GM19035 (cell line): ENCODE measurements around the gene SLIT3.
"Not testable (repeated sequence)": the region's sequence is repeated elsewhere in the genome, so short reads cannot be mapped to it uniquely, and the experiment has no call there.

Experiments
- ATAC-seq: cut with Tn5 transposase; IDR thresholded peaks from one replicate; pipeline ENCODE4 v1.9.1; 2021; ENCODE audit not compliant: unreplicated experiment

SLIT3 gene

DNA sequence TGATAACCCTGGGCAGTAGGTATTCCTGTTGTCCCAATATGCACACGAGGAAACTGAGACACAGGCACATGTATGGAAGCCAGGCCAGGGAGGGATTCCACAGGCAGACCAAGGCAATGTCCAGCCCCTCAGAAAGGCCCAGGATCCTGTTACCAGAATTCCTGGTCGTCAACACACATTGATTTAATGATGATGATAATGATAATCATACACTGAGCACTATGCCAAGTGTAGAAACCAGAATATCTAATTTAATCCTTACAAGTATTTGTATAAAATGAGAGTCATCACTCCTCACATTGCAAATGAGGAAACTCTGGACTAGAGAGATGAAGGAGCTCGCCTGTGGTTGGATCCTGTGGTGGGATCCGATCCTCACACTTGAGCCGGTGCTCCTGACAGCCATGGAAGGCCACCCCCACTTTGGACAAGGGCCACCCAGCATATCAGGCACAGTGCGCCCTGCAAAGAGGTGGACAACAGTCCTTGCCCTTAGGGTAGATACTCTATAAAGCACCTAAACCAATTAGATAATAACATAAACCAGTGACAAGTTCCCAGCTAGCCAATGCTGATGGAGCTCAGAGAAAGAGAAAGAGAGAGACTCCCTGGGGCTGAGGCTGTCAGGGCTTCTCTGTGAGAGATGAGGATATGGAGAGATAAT is 185.3 kb downstream of the SLIT3 start:
- ATAC-seq: no peak

DNA sequence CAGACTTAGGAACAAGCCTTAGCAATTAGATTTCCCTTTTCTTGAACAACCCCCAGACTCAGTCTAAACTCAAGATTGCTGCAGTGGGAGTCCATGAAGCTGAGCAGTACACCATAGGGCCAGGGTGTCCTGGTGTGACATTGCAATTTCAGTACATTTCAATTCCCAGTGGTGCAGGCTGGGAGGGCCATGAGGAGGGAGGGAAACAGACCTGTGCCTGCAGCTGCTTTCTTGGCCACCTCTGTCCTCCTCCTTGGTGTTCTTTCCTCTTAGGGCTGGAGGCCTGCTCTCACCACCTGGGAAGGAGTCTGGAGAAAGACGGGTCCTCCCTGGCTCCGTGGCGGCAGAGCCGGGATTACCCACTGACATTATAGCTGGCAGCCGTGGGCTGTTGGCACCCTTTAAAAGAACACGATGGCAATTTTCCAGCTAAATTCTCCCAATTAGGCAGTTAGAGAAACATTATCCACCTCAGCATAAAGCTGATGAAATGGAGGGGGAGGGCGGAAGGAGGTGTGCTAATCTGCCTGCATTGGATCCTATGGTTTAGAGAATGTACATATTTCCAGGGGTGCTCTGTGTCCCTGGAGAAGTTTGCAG is 186.4 kb downstream of the SLIT3 start:
- ATAC-seq: no peak

DNA sequence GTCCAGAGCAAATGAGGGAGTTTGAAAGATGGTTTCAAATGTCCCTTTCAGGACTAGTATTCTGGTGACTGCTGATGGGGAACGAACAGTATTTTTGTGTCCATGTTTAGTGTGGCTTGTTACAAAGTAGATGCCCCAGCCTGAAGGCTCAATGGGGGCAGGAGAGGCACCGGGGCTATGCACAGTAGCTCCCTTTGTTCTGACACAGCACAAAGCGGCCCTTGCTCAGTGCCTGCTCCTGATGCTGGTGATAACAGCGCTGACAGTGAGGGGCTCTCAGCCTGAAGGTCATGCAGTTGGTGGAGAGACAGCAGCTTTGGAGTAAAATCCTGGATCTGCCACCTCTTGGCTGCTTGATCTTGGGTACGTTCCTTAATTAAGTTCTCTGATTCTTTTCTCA is 188.9 kb downstream of the SLIT3 start:
- no peak for ATAC-seq

DNA sequence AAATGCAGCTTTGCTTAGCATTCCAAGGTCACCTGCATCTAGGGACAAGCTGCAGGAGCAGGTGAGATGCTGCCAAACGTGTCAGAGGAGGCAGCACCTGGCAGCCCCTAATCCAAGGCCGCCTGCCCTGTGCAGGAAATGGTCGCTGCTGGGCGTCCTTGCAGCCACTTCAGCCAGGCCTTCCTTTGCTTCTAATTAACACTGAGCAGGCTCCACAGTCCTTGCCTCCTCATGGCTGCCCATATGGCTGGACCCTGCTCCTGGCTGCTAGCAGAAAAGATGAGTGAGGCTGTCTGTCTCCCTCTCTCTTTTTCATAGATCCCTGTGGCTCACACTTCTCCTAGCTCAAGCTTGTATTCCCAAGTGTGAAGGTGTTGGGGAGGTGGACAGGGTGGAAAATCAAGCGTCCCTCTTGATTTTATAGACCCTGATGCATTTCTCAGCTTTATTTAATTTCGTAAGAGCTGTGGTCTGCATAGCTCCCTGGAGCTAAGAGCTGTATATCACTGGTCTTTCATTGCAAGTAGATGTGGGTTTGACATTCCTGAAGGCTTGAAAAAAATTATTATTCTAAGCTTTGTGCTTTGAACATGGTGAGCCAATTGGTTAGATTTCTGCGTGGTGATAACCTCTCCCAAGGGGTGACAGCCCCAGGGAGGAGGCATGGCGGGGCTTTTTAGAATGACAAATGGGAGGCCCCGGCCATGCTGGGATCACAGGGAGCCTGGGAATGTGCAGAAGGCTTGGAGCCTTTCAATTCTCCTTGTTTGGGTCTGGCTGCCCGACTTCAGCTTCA is 193.8 kb downstream of the SLIT3 start:
- ATAC-seq: no peak

DNA sequence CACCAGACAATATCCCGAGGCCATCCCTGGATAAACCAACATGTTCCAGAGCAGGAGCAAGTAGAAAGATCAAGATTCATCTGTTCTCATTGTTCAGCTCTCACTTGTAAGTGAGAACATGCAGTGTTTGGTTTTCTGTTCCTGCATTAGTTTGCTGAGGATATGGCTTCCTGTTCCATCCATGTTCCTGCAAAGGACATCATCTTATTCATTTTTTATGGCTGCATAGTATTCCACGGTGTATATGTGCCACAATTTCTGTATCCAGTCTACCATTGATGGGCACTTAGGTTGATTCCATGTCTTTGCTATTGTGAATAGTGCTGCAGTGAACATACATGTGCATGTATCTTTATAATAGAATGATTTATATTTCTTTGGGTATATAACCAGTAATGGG is 195.4 kb downstream of the SLIT3 start:
- not testable (repeated sequence) for ATAC-seq

DNA sequence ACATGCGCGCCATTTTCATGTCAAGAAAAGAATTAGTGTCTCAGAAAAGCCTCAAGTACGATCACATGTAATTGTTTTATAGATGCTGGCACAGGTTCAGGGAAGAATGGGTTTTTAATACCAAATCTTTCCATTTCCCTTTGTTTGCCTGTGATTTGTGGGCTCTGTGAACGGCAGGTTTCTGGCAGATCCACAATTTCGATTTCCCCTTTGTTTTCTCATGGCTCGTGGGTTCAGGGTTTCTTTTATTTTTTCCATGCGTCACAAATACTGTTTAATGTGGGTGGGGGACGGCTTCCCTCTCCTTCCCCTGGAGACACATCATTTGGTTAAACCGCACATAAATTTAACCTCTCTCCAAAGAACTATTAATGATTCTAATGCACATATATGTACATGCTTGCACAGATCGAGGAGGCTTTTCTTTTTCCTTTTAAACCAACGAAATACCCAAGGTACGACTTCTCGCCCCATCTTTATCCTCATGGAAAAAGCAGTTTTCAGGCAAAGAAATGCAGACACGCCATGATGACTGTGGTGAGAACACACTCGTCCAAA is 195.9 kb downstream of the SLIT3 start:
- no peak for ATAC-seq

DNA sequence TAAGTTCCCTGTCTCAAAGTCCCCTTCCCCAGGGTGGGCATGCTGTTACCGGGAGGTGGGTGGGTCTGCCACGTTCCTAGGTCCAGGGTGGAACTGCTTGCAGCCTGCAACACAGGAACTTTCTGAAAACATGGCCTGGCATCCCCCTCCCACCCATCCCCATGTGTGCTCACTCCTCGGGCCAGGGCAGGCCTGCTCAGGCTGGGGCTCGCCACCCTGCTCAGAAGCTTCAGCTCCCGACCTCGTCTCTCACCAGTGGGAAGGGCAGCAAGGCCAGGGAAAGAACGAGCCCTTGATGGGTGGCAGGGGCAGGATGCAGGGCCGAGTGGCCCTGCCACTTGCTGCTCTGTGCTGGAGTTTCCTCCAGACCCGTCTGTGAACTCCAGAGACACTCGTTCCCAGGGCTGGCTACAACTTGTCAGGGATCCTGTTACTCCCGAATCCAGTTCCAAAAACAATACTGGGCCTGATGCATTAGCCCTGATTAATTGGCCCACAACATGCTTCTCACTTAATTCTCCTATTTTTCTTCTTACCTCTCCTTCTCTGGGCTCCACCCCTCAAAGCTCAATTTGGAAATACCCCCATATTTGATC is 197.3 kb downstream of the SLIT3 start:
- ATAC-seq: no peak

DNA sequence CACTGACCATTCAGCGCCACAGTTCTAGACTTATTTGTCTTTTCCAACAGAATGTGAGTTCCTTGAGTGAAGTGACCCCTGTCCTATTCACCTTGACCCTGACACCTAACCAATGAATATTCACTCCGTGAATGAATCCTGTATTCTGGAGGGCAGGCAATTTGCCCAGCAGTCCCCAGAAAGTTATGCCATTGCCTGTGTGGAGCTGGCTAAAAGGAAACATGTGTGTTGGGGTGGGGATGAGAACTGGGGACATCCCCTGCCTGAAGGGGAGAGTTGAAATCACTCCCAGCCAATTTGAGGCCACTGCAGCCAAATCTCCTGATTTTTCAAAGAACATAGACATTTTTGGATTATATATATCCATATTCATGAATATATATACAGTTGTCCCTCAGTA is 199.0 kb downstream of the SLIT3 start:
- ATAC-seq: no peak

DNA sequence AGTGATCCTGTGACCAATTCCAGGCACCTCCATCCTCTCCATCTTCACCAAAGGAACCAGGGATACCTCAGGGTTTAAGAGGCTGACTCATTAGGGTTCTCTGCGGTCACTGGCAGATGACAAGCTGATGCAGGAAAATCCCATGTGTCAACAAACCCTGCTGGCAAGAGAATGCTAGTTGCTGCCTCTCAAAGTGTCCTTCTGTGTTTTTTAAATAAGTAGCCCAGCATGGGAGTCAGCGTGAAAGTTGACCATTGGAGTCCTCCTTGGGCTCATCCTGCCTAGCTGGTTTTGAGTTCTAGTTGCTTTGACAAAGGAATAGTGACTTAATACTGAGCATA is 200.2 kb downstream of the SLIT3 start:
- ATAC-seq: no peak

DNA sequence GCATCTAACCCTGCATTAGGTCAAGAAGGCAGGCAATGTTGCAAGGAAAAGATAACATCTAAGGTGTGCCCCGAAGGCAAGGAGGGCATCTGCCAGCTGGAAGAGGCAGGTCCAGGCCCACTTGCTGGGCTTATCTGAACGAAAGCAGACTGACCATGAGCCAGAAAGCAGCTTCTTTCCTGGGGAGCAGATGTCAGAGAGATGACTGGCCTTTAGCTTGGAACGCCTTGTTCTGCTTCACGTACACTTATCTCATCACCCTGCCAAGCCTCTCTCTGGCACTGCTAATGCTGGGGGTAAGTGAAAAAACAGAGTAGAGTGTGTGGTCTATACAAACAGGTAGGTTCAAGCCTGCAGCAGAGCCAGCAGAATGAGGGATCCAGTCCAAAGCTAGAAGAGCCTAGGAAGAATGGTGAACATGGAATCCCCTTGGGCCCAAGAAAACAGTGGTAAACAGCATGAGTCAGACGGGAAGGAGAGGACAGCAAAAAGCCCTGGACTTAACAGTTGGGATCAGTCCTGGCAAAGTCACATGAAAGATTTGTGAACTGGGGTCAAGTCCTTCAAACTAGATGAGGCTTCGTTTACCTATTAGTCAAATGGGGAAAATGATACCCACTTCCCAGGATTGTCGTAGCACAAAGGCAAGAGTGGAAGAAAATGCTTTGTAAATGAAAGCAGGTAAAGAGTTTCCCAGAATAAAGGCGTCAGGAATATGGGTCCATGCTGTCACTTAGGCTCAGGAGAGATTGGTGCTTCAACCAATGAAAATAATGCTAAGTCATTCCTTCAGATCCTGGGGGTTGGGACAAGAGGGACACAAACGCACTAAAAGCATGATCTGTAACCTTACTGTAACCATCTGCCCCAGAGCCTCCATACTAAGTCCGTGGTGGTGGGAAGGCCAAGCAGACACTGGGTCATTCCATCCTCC is 200.9 kb downstream of the SLIT3 start:
- no peak for ATAC-seq

DNA sequence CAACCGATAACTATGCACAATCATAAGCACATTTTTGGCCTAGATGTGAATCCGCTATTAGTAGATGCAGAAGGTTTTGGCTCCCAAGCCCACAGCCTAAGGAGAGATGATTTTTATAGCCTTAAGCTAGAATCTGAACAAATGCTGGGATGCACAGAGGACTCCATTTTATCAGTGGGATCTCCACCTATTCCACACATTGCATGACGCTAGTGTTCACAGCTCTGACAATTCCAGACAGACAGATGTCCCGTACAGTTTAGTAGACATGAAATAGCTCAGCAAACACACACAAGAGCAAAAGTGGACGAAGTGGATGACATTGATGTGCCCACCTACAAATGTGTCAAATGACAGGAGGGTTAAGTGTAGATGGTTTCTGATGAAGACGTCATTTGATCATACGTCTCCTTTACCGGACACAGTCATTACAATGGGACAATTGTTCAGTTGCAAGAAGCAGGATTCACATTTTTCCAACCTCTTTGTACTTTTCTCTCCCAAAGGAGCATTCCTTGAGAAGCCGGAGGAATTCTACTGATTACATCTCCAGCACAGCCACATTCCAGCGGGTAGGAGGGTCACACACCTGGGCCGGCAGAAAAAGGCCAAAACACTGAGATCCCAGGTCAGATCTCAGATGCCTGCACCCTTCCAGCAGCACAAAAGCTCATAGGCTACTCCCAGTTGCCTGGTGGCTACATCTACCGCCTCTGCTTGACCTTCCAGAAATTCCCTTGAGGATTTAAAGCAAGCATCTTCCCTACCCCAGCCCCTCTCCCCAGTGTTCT is 202.4 kb downstream of the SLIT3 start:
- ATAC-seq: no peak

DNA sequence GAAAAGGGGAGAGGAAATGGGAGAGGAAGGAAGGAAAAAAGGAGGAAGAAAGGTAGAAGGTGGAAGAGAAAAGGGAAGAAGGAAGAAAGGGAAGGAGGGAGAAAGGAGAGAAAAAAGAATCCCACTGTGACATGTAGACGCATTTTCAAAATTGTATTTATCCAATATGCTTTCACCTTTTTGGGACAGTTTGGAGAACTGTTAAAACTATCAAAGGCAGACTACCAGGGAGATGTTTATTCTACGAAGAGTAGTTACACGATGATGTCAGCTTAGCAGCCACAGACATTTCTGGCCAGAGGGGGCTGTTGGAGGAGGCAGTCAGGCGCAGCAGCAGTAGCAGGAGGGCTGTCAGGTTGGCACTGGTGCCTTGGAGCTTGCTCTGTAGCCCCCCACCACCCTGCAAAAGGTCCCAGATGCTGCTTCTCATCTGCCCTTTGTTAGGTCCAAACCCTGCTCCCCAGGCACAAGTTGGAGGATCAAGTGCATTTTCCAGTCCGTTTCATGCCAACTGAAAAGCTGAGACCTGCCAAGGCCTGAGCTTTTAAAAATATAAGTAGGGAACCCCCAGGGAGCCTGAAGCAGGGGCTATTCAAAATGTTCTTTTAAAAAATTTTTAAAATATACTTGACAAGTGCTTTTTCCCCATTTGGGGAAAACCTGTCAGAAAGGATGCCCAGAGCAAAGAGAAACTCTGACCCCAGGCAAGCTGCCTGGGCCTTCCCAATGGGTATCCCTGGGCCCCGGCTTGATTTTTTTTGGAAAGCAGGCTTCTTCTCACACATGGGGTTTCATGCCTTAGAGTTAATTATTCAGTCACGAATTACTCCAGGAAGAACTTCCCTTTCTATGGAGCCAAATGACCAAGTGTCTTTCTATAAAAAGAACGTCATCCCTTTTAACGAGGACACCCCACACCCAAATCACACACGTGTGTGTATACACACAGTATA is 203.3 kb downstream of the SLIT3 start:
- ATAC-seq: no peak

DNA sequence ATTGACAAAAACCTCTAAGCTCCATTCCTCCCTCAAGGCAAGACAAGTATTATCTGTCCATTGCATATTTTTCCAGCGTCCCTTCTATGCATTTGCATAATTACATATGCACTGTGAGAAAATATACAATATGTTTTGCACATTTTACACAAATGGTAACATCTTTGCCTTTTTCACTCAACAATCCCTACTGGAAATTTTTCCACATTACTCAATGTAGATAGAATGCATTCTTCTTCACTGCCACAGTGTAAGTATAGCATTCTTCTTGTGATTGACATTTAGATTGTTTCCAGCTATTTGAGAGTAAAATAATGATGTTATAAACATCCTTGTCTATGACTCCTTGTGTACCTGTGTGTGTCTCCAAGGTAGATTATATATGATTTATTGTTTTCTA is 205.0 kb downstream of the SLIT3 start:
- no peak for ATAC-seq

DNA sequence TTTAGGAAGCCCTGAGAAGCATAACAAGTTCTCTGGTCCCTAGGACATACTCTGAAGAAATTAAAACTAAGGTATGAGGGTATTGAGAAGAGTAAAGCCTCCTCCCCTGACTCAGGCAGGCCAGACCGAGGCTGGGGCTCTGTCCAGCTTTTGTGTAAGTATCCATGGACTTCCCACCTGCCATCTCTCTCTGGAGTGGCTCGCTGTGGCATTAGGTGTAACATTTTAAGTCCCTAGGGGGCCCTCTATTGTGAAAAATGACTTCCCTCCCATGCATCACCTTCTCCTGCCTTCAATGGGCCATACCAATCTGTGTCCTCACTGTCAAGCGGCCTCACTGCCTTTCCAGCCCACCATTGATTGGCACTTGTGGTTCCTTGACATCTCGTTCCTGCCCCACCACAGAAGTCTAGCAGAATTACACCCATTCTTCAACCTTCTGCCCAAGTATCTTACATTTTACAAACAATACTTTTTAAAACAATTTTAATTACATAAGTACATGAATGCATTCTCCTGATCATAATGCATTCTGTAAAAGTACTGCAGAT is 205.5 kb downstream of the SLIT3 start:
- no peak for ATAC-seq

DNA sequence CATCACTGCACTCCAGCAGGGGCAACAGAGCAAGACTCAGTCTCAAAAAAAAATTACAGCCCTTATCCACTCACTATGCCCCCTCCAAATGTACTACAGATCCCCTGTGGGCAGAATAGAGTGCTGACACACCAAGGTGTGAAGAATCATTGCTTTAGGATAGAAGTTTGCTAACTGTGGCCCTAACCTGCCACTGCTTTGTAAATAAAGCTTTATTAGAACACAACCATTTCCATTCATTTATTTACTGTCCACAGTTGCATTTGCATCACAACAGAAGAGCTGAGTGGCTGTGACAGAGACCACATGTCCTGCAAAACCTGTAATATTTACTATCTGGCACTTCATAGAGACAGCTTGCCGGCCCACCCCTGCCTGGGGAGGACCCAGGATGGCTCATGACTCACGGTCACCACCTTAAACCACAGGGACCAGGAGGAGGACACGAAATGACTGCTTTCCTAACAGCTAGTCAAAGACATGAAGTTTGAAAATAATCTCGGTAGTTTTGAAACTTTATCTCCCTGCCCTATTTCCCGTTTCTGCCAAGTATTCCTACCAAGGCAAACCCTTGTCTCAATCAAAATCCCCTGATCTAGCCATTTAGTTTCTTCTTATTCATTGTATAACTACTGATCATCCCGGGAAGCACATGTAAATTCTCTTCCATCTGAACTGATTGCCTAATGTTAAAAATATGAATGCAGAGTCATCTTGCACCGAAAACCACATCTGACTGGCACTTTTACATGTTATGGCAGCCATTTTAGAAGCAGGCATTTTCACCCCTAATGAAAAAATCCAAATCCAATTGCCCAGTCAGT is 206.1 kb downstream of the SLIT3 start:
- no peak for ATAC-seq

DNA sequence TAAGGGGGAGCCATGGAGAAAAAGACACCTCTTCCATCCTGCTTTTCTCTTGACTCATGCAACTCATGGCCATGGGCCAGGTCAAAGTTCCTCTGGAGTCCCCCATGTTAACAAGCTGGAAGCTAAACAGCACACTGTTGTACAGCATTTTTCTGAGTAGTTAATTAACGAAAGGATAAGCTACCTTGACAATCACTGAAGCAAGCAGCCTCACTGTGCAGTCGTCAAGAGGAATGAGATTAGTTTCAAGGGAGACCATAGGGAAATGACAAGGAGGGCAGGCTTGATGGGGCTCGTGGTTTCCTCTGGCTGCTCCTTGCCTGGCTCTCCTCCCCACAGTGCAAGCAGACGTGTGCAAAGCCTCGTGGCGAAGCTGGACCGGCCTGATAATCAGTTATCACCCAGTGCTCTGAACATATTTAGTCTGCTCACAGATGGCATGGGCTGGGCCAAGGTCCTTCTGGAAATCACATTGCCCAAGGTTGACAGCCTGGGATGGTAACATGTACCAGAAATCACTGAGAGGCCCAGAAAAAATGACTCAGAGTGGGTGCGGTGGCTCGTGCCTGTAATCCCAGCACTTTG is 209.5 kb downstream of the SLIT3 start:
- ATAC-seq: no peak

DNA sequence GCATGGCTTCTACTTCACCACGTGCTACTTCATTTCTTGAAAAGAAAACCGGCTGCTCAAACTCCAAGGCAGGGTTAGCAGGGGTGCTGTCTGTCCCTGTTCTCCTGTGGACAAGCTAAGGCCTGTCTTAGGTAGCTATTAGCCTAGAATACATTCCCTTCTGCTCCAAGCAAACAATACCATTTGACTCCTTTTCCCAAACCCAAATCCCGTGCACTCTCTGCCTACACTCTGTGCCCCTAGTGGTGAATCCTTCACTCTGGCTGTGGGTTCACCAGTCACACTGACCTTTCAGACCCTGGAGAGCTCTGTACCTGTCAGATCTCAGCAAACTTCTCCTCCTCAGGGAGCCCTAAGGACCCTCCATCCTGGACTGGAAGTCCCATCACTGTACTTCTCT is 211.6 kb downstream of the SLIT3 start:
- ATAC-seq: no peak
